ENCODE results near the gene WDR13.
"Not testable (repeated sequence)": the region's sequence is repeated elsewhere in the genome, so short reads cannot be mapped to it uniquely, and the experiment has no call there.

WDR13 gene

DNA sequence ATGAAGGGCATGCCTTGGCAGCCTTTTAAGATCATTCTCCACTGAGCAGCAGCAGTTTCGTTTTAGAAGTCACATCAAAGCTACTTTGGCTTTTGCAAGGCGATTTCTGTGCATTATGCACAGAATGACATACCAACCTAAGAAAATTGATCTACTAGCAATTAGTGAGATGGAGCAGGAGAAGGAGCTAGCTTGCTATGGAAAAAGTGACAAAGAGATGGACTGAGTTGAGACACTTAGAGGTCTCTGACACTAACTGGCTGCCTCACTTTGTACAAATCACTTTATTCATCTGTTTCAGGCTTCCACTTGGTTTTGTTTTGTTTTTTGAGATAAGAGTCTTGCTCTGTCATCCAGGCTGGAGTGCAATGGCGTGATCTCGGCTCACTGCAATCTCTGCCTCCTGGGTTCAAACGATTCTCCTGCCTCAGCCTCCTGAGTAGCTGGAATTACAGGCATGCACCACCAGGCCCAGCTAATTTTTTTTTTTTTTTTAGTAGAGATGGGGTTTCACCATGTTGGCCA lies 54.8 kb downstream of the WDR13 start:
- not testable (repeated sequence) for DNase-seq (ENCODE audit: low spot score); FAIRE-seq

DNA sequence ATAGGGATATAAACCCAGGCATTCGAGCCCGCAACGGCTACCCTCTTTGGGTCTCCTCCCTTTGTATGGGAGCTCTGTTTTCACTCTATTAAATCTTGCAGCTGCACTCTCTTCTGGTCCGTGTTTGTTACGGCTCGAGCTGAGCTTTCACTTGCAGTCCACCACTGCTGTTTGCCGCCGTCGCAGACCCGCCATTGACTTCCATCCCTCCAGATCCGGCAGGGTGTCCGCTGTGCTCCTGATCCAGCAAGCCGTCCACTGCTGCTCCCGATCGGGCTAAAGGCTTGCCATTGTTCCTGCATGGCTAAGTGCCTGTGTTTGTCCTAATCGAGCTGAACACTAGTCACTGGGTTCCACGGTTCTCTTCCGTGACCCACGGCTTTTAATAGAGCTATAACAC lies 57.5 kb downstream of the WDR13 start:
- not testable (repeated sequence) for DNase-seq (ENCODE audit: low spot score); FAIRE-seq

Data from urothelium cell line (cell line).